Esophagus squamous epithelium (tissue), 5 donors: ENCODE results near the gene B3GALT4. TPM values are rescaled to one million over a fixed set of nuclear protein-coding genes. Genes with fewer than 3 reads are reported as not detected.

ENCODE experiments used
- DNase-seq: peaks from one replicate; lab custom pipeline; 2025; lab: John Stamatoyannopoulos, UW
- H3K27ac ChIP-seq, 4 donors: fragments of 200-600 bp; sonication (generic); one replicate each; pipeline ENCODE4 v1.5.1; 2016 to 2019; ENCODE audit warnings: mild to moderate bottlenecking in 1 of 4
- H3K27me3 ChIP-seq, 4 donors: fragments of 200-600 bp; sonication (generic); 1 replicate in 3 of 4; 2 replicates in 1 of 4; pipeline versions ENCODE4 v1.5.1 to v1.6.0; 2017 to 2021; ENCODE audit warnings: antibody characterized with exemption in 1 of 4
- H3K36me3 ChIP-seq, 3 donors: fragments of 200-600 bp; sonication (generic); one replicate each; pipeline ENCODE4 v1.5.1; 2016 to 2019
- H3K4me1 ChIP-seq, 3 donors: fragments of 200-600 bp; sonication (generic); one replicate each; pipeline ENCODE4 v1.5.1; 2017 to 2019
- H3K4me3 ChIP-seq, 4 donors: fragments of 200-600 bp; sonication (generic); 1 replicate in 3 of 4; 2 replicates in 1 of 4; pipeline ENCODE4 v1.5.1; 2016 to 2019; ENCODE audit warnings: mild to moderate bottlenecking in 2 of 4, moderate library complexity in 1 of 4
- H3K9me3 ChIP-seq, 3 donors: fragments of 200-600 bp; sonication (generic); one replicate each; pipeline ENCODE4 v1.5.1; 2016 to 2019
- POLR2A ChIP-seq, 4 donors: fragments of 450-650 bp; IDR thresholded peaks; one replicate each; pipeline ENCODE4 v1.6.1; 2017; ENCODE audit warnings: antibody characterized with exemption in 4 of 4, mild to moderate bottlenecking in 4 of 4, moderate library complexity in 3 of 4
- WGBS, 2 donors: methylation state at CpG; one replicate each; pipeline ENCODE4 v1.1.5; 2018; 5-methylcytosine and 5-hydroxymethylcytosine counted together
- intact Hi-C: fragments of 100-400 bp; cut with DNase I; formaldehyde crosslinking; loops from one replicate; pipeline ENCODE4 v1.15.0; 2022
- total RNA-seq, 4 donors: library from RNA; depleted of rRNA; stranded (reverse); fragments of >200 nt; gene quantifications; one replicate each; pipeline ENCODE4 v1.1.0, GENCODE V29; 2016
- TF ChIP-seq, protein P1 (sequence below), 6 experiments: fragments of 450-650 bp in 4 of 6; fragments of 200-600 bp in 2 of 6; sonication (generic) in 2 of 6; IDR thresholded peaks; one replicate each; pipeline ENCODE4 v1.5.1; 2016 to 2019; ENCODE audit warnings: antibody characterized with exemption in 6 of 6, mild to moderate bottlenecking in 4 of 6, moderate library complexity in 4 of 6
- donor health status: DM: yes; HTN: yes; CAD: no.

B3GALT4 gene
- total RNA-seq, 4 donors from 2014 or later, result 9.4 to 31.1 (median 15.0) TPM

DNA sequence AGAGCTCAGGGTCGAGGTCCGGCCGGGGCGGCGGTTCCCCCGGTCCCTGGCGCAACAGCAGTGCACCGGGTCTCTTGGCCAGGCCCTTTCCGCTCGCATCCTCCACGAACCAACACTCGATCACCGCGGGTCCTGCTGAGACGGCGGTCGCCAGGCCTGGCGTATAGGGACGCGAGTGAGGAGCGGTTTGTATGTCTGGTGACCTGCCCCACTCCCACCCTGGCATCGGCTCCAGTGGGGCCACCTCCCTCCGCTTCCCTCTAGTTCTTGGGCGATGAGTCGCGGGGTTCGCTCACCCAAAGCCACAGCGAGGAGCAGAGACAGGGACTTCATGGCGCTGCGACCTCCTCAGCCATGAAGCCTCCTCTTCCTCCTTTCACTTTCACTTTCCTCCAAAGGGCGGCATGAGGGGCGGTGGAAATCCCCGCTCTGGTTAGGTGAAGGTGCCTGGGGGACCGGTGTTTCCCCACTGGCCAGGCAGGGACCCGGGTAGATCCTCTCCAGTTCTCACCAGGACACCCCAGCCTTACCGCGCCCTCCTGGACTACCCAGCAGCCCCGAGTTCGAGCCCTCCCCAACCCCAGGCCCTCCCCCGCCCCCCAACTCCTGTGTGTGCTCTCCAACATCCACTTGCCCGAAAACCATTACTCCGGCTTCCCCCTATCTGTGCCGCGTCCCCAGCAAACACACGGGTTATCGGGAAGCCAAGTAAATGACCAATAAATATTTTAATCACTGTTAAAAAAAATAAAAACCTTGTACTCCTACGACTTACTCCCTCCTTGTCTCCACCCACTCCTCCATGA is 37.0 kb downstream of the B3GALT4 start, which contains the start of gene TAPBP:
Gene TAPBP (minus strand): TSS at position 370 of the 806 bp plus-strand sequence. CDS start 37 bp downstream, at position 333.
- WGBS, 2 donors, result 0% methylated on average over 10 to 20 of the region's 47 CpGs
- H3K4me1 ChIP-seq, result peaks cover 26 to 78% (median 52%) of the 10 kb centered on the region in 3 donors
- intact Hi-C loops, result no loop called here

DNA sequence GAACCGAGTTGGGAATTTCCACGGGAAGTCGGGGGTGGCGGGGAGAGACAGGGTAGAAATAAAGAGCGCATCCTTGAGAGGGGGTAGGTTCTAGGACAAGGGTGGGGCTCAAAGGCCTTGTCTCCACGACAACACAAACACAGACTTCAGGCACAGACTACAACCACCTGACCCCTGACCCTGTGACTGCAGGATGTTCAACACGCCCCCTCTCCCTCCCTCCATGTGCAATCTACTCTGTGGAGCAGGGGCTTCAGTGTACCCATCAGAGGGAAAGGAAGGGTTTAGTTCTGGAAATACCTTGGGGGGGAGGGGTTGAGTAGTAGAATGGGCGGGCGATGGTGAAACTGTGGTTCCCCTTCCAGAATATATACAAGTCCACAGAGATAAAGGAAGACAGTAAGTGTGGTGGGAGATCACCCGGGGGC is 37.6 kb downstream of the B3GALT4 start:
- intact Hi-C loops, result no loop called here
- no peaks in the 10 kb centered on the region for H3K9me3 ChIP-seq
- peak overlapping the region; percentile 91 to 99 (median 98) for H3K27ac ChIP-seq
- H3K4me1 ChIP-seq, result peaks cover 26 to 84% (median 58%) of the 10 kb centered on the region in 3 donors
- H3K4me3 ChIP-seq, result peak overlapping the region; percentile 72 to 81 (median 76)
- DNase-seq, result no peak
- WGBS, 2 donors, result 3 to 4% methylated on average over 6 to 10 of the region's 10 CpGs
- no peaks in the 10 kb centered on the region for H3K27me3 ChIP-seq
- peaks cover 4 to 43% (median 7%) of the 10 kb centered on the region in 3 donors for H3K36me3 ChIP-seq
- TF ChIP-seq, protein P1, sequence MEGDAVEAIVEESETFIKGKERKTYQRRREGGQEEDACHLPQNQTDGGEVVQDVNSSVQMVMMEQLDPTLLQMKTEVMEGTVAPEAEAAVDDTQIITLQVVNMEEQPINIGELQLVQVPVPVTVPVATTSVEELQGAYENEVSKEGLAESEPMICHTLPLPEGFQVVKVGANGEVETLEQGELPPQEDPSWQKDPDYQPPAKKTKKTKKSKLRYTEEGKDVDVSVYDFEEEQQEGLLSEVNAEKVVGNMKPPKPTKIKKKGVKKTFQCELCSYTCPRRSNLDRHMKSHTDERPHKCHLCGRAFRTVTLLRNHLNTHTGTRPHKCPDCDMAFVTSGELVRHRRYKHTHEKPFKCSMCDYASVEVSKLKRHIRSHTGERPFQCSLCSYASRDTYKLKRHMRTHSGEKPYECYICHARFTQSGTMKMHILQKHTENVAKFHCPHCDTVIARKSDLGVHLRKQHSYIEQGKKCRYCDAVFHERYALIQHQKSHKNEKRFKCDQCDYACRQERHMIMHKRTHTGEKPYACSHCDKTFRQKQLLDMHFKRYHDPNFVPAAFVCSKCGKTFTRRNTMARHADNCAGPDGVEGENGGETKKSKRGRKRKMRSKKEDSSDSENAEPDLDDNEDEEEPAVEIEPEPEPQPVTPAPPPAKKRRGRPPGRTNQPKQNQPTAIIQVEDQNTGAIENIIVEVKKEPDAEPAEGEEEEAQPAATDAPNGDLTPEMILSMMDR (IDR thresholded peaks at IDR 0.05), result no peak
- TF ChIP-seq POLR2A (IDR thresholded peaks at IDR 0.05), result no peak

More for the DNA sequence above, 37.0 kb downstream of the B3GALT4 start, which contains the start of gene TAPBP:
- Histone ChIP-seq H3K9me3 (no peaks in the 10 kb centered on the region), H3K4me3 (peak within 1 kb of the TSS; percentile 72 to 81 (median 76)), H3K36me3 (peaks cover 0 to 38% (median 1%) of the 10 kb centered on the region in 3 donors), H3K27ac (peak within 1 kb of the TSS; percentile 91 to 99 (median 98)), H3K27me3 (no peaks in the 10 kb centered on the region)
- TF ChIP-seq, protein P1 (IDR thresholded peaks at IDR 0.05), result no peak
- TF ChIP-seq POLR2A (IDR thresholded peaks at IDR 0.05), result peak in 3 of 4 donors; percentile 15 to 68 (median 60)
- no peak for DNase-seq

DNA sequence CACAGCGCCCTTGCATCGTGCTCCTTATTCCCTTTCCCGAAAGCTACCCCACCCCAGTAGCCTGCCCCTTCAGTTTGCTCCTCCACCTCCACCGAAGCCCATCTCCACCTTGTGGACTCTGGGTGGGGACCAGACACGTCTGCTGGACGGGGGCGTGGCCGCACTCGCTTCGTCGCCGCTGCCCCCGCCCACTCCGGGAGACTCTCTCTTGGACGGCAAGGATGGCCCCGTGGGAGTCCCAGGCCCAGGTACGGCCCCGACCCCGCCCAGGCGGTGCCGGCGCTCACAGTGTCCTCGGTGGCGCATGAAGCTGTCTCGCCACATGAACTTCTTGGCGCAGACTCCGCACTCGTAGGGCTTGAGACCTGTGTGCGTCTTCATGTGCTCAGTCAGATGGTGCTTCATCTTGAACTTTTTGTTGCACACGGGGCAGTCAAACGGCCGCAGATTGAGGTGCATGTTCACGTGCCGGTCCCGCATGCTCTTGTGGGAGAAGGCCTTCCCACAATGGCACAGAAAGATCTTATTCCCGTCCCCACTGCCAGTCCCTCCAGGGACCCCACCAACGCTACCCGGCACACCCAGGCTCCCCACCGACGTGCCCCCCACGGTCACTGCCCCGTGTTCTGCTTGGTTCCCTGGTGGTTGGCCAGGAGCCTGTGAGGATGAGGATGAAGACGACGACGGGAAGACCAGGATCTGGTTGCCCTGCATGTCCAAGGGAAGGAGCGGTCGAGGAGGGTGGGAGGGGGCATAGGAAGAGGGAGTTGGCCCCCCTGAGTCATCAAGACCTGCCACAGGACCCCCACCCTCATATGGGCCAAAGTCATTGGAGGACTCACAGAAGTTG is 38.2 kb downstream of the B3GALT4 start:
- WGBS, 2 donors, result 21 to 23% methylated on average over 11 to 15 of the region's 47 CpGs
- H3K27me3 ChIP-seq, result no peaks in the 10 kb centered on the region
- peak overlapping the region; percentile 91 to 99 (median 98) for H3K27ac ChIP-seq
- no peaks in the 10 kb centered on the region for H3K9me3 ChIP-seq
- peak overlapping the region; percentile 72 to 81 (median 76) for H3K4me3 ChIP-seq
- peaks cover 10 to 44% (median 14%) of the 10 kb centered on the region in 3 donors for H3K36me3 ChIP-seq
- peaks cover 31 to 85% (median 62%) of the 10 kb centered on the region in 3 donors for H3K4me1 ChIP-seq
- TF ChIP-seq, protein P1 (IDR thresholded peaks at IDR 0.05), result no peak
- peak in 1 of 4 donors; percentile 34 for TF ChIP-seq POLR2A (IDR thresholded peaks at IDR 0.05)
- no peak for DNase-seq
- intact Hi-C loops, result no loop called here

DNA sequence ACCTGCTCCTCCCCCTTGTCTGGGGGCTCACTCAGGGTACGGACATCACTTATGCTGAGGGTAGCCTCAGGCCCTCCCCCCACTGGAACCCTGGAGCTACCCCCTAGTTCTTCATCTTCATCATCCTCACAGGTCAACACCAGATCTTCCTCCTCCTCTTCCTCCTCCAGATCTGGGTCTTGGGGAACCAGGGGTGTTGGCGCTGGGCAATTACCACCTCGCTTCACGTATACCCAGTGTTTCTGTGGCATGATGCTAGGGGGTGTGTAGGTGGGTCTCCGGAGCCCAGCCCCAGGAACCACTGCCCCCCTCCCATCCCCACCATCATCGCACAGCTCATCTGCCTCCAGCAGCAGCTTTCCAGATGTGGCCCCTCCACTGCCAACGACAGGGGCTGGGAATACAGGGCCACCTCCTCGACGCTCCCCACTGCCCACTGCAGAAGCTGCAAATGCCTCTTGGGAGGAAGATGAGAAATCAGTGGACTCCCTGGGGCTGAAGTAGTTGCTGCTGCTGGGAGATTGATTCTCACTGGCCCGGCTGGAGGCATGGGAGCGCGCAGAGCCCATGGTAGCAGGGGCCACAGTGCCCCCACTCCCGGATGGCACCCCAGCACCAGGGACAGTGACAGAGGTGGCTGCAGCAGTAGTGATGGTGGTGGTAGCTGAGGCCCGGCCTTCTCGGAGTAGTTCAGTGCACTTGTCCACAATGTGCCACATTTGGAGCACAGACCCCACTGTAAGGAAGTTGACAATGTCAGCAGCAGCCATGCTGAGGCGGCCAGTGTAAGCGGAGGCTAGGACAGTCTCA is 39.1 kb downstream of the B3GALT4 start:
- Histone ChIP-seq H3K27ac (peak overlapping the region in 3 of 4 donors; percentile 98 to 99 (median 99)), H3K9me3 (no peaks in the 10 kb centered on the region), H3K4me3 (no peak overlapping the region), H3K27me3 (no peaks in the 10 kb centered on the region), H3K36me3 (peaks cover 18 to 45% (median 21%) of the 10 kb centered on the region in 3 donors), H3K4me1 (peaks cover 40 to 85% (median 65%) of the 10 kb centered on the region in 3 donors)
- no peak for TF ChIP-seq POLR2A (IDR thresholded peaks at IDR 0.05)
- TF ChIP-seq, protein P1 (IDR thresholded peaks at IDR 0.05), result no peak
- 94 to 95% methylated on average over 4 to 6 of the region's 17 CpGs for WGBS, 2 donors
- DNase-seq, result no peak
- intact Hi-C loops, result no loop called here
